ENCODE results near the gene CXXC4. TPM values are rescaled to one million over a fixed set of nuclear protein-coding genes. Genes with fewer than 3 reads are reported as not detected.

Gene CXXC4
- total RNA-seq, 2 donors from 2014 or later, result 5.6 to 12.4 TPM

- Histone ChIP-seq H3K27ac (ENCODE audit: low read depth, low read length) (no peak overlapping the region), H3K9ac (ENCODE audit: extremely low read depth, low read length, poor library complexity, severe bottlenecking) (no peak overlapping the region), H3K36me3 (ENCODE audit: control insufficient read depth, insufficient read depth, low read length) (no peaks in the 10 kb centered on the region), H3K27me3 (ENCODE audit: control insufficient read depth, insufficient read depth, low read length, poor library complexity, severe bottlenecking) (no peaks in the 10 kb centered on the region), H3K4me3 (ENCODE audit: low read length) (no peak overlapping the region), H3K4me1 (ENCODE audit: control insufficient read depth, insufficient read depth, low read length) (no peaks in the 10 kb centered on the region), H3K9me3 (ENCODE audit: control insufficient read depth, low read length) (no peaks in the 10 kb centered on the region)
- 89 to 93% methylated on average over 2 to 3 of the region's 3 CpGs for WGBS, 2 experiments (ENCODE audit: insufficient coverage in 1 of 2, insufficient read length in 1 of 2)
- no peak for DNase-seq
- Mint-ChIP-seq H3K9me3 (no peaks in the 10 kb centered on the region), H3K4me3 (no peak overlapping the region), H3K27ac (no peak overlapping the region), H3K36me3 (ENCODE audit: low read depth) (no peaks in the 10 kb centered on the region), H3K4me1 (peaks cover 12% of the 10 kb centered on the region), H3K27me3 (ENCODE audit: insufficient read depth) (no peaks in the 10 kb centered on the region)
- TF ChIP-seq CTCF (conservative IDR thresholded peaks at IDR 0.05), result no peak
These were observed 45.2 kb downstream of the CXXC4 start for GRCh38 chr4:104449537-104449936.

- Histone ChIP-seq H3K27ac (ENCODE audit: low read depth, low read length) (no peak overlapping the region), H3K9ac (ENCODE audit: extremely low read depth, low read length, poor library complexity, severe bottlenecking) (no peak overlapping the region), H3K36me3 (ENCODE audit: control insufficient read depth, insufficient read depth, low read length) (no peaks in the 10 kb centered on the region), H3K27me3 (ENCODE audit: control insufficient read depth, insufficient read depth, low read length, poor library complexity, severe bottlenecking) (no peaks in the 10 kb centered on the region), H3K4me1 (ENCODE audit: control insufficient read depth, insufficient read depth, low read length) (no peaks in the 10 kb centered on the region), H3K4me3 (ENCODE audit: low read length) (no peak overlapping the region), H3K9me3 (ENCODE audit: control insufficient read depth, low read length) (no peaks in the 10 kb centered on the region)
- Mint-ChIP-seq H3K27ac (no peak overlapping the region), H3K36me3 (ENCODE audit: low read depth) (no peaks in the 10 kb centered on the region), H3K27me3 (ENCODE audit: insufficient read depth) (no peaks in the 10 kb centered on the region), H3K4me3 (no peak overlapping the region), H3K4me1 (peaks cover 6% of the 10 kb centered on the region), H3K9me3 (no peaks in the 10 kb centered on the region)
- no peak for TF ChIP-seq CTCF (conservative IDR thresholded peaks at IDR 0.05)
- no peak for DNase-seq
- WGBS, 2 experiments (ENCODE audit: insufficient coverage in 1 of 2, insufficient read length in 1 of 2), result 86 to 89% methylated on average over 1 to 2 of the region's 2 CpGs
These were observed 47.4 kb downstream of the CXXC4 start for GRCh38 chr4:104447294-104447693.

- DNase-seq, result no peak
- Histone ChIP-seq H3K36me3 (ENCODE audit: control insufficient read depth, insufficient read depth, low read length) (no peaks in the 10 kb centered on the region), H3K9me3 (ENCODE audit: control insufficient read depth, low read length) (no peaks in the 10 kb centered on the region), H3K27me3 (ENCODE audit: control insufficient read depth, insufficient read depth, low read length, poor library complexity, severe bottlenecking) (no peaks in the 10 kb centered on the region), H3K4me3 (ENCODE audit: low read length) (no peak overlapping the region), H3K9ac (ENCODE audit: extremely low read depth, low read length, poor library complexity, severe bottlenecking) (no peak overlapping the region), H3K27ac (ENCODE audit: low read depth, low read length) (no peak overlapping the region), H3K4me1 (ENCODE audit: control insufficient read depth, insufficient read depth, low read length) (no peaks in the 10 kb centered on the region)
- H3K36me3 Mint-ChIP-seq (ENCODE audit: low read depth), result no peaks in the 10 kb centered on the region
- WGBS, 2 experiments (ENCODE audit: insufficient coverage in 1 of 2, insufficient read length in 1 of 2), result 80 to 85% methylated on average over 2 to 5 of the region's 5 CpGs
- no peaks in the 10 kb centered on the region for H3K27me3 Mint-ChIP-seq (ENCODE audit: insufficient read depth)
- no peak overlapping the region for H3K27ac Mint-ChIP-seq
- no peak overlapping the region for H3K4me3 Mint-ChIP-seq
- TF ChIP-seq CTCF (conservative IDR thresholded peaks at IDR 0.05), result no peak
- H3K4me1 Mint-ChIP-seq, result peaks cover under 1% of the 10 kb centered on the region
- H3K9me3 Mint-ChIP-seq, result no peaks in the 10 kb centered on the region
These were observed 48.0 kb downstream of the CXXC4 start for GRCh38 chr4:104446431-104447278.

Data from endodermal cell (in vitro differentiated cells).